ENCODE data around the gene TVP23B. TPM values are rescaled to one million over a fixed set of nuclear protein-coding genes. Genes with fewer than 3 reads are reported as not detected.

The TVP23B gene
- total RNA-seq, 4 donors from 2014 or later = 24.8 to 74.2 (median 51.6) TPM

- Histone ChIP-seq H3K9me3 (no peaks in the 10 kb centered on the region), H3K27ac (no peak overlapping the region), H3K4me3 (no peak overlapping the region), H3K27me3 (no peaks in the 10 kb centered on the region), H3K36me3 (no peaks in the 10 kb centered on the region), H3K4me1 (no peaks in the 10 kb centered on the region)
- no peak for DNase-seq
- no peak for TF ChIP-seq CTCF (IDR thresholded peaks at IDR 0.05)
- TF ChIP-seq POLR2A (IDR thresholded peaks at IDR 0.05) = no peak
- intact Hi-C loops (cut with DNase I; ENCODE audit: low total_unique reads) = no loop called here
These were observed 70.2 kb downstream of the TVP23B start for GRCh38 chr17:18851201-18851600.

GRCh38 chr17:18854956-18855355 is 74.0 kb downstream of the TVP23B start:
- H3K36me3 ChIP-seq = no peaks in the 10 kb centered on the region
- no peak for TF ChIP-seq CTCF (IDR thresholded peaks at IDR 0.05)
- TF ChIP-seq POLR2A (IDR thresholded peaks at IDR 0.05) = no peak
- H3K4me1 ChIP-seq = no peaks in the 10 kb centered on the region
- no peaks in the 10 kb centered on the region for H3K9me3 ChIP-seq
- no peak overlapping the region for H3K27ac ChIP-seq
- intact Hi-C loops (cut with DNase I; ENCODE audit: low total_unique reads) = no loop called here
- no peak for DNase-seq
- H3K4me3 ChIP-seq = no peak overlapping the region
- no peaks in the 10 kb centered on the region for H3K27me3 ChIP-seq

- intact Hi-C loops (cut with DNase I; ENCODE audit: low total_unique reads) = no loop called here
- peak; percentile 92 to 95 for DNase-seq
- no peaks in the 10 kb centered on the region for H3K9me3 ChIP-seq
- H3K27ac ChIP-seq = peak overlapping the region; percentile 84 to 94
- no peaks in the 10 kb centered on the region for H3K27me3 ChIP-seq
- peak overlapping the region; percentile 43 to 51 for H3K4me3 ChIP-seq
- H3K36me3 ChIP-seq = no peaks in the 10 kb centered on the region
- no peaks in the 10 kb centered on the region for H3K4me1 ChIP-seq
- TF ChIP-seq CTCF (IDR thresholded peaks at IDR 0.05) (no peak), POLR2A (IDR thresholded peaks at IDR 0.05) (peak; percentile 83 to 97)
These were observed 75.0 kb downstream of the TVP23B start for GRCh38 chr17:18855831-18856569.

Other genes starting within 250 kb of the TVP23B start
- gene TBC1D28, start 136.8 kb upstream of the TVP23B start, total RNA-seq = not detected
- 10 to 100 TPM in 2 of 4 donors, 1 to 10 TPM in 2; 1.5 to 17.6 (median 9.8) TPM for gene FOXO3B, start 98.9 kb upstream of the TVP23B start, total RNA-seq
- gene FBXW10, start 37.1 kb upstream of the TVP23B start, total RNA-seq = under 1 TPM in 1 of 4 donors, not detected in 3; 0.07 TPM
- gene PRPSAP2, start 76.9 kb downstream of the TVP23B start, total RNA-seq = 10 to 100 TPM; 18.2 to 65.9 (median 39.2) TPM
- not detected for gene SLC5A10, start 171.0 kb downstream of the TVP23B start, total RNA-seq
- gene FAM83G, start 223.6 kb downstream of the TVP23B start, total RNA-seq = 10 to 100 TPM in 1 of 4 donors, 1 to 10 TPM in 3; 1.0 to 10.7 (median 1.8) TPM

All from uterus (tissue), 4 donors.